ENCODE results near the gene COPB1. TPM values are rescaled to one million over a fixed set of nuclear protein-coding genes. Genes with fewer than 3 reads are reported as not detected.

The COPB1 gene
- total and polyA plus RNA-seq, 9 of the 15 experiments (the other 6 are each of a cell fraction or from before 2014, with no cell fraction given): 64.7 to 188 (median 91.6) TPM

DNA sequence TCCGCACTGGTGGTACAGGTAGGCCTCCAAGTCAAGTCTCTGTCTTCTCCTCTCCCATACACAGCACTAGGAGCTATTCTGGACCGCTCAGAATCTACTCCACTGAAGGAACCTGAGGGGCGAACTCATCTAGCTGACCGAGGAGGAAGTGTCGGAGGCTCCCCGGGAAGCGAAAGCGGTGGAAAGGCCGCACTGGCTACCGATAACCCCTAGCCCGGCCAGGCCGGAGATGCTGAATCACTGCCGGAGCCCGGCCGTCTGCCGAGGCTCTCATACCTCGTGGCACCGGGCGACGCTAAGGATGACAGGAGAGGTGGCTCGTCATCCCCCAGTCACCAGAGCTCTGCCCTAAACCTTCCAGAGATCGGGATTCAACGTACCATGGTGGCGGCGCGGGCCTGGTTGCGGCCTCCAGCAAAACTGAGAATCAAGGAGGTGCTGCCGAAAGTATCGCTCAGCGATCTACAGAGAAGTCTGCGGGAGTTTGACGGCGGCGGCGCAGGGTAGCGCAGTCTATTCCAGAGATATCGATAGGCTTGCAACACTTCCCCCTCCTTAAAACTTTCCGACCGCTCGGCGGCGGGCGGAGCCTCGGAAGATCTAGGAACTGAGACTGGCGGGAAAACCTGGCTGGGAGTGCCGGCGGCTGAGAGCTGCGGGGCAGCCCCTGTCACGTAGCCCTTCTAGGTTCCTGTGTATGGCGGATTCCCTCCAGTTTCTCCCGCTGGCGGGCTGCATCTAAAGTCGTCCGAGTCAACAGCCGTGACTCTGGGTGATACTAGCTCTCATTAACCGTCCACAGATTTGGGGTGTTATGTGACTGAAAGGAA is 20.5 kb upstream of the COPB1 start, which contains the start of gene PSMA1 (continued):
- TF ChIP-seq MAFF (IDR thresholded peaks at IDR 0.05; ENCODE audit: low read length): peak; percentile 7
- TF ChIP-seq, protein P1, sequence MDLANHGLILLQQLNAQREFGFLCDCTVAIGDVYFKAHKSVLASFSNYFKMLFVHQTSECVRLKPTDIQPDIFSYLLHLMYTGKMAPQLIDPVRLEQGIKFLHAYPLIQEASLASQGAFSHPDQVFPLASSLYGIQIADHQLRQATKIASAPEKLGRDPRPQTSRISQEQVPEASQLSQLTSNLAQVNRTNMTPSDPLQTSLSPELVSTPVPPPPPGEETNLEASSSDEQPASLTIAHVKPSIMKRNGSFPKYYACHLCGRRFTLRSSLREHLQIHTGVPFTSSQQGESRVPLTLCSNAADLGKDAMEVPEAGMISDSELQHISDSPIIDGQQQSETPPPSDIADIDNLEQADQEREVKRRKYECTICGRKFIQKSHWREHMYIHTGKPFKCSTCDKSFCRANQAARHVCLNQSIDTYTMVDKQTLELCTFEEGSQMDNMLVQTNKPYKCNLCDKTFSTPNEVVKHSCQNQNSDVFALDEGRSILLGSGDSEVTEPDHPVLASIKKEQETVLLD (IDR thresholded peaks at IDR 0.05): peak; percentile 95
- TF ChIP-seq ZNF184 (CRISPR knock-in tag; IDR thresholded peaks at IDR 0.05): no peak
- no peak; a peak in 1 of 4 replicates for TF ChIP-seq KDM1A (IDR thresholded peaks at IDR 0.05)
- TF ChIP-seq GATA2 (CRISPR knock-in tag; IDR thresholded peaks at IDR 0.05): peak; percentile 89
- no peak for TF ChIP-seq TAL1 (IDR thresholded peaks at IDR 0.05)
- TF ChIP-seq IRF2 (CRISPR knock-in tag; IDR thresholded peaks at IDR 0.05): no peak
- no peak for TF ChIP-seq YBX1 (IDR thresholded peaks at IDR 0.05)
- TF ChIP-seq CBFB (CRISPR knock-in tag; IDR thresholded peaks at IDR 0.05): peak; percentile 24
- TF ChIP-seq RUNX1 (IDR thresholded peaks at IDR 0.05; ENCODE audit: low read depth): 0 out of 2 replicates have a peak, but pooled peaks have one; percentile 27
- TF ChIP-seq PTRF (tag; IDR thresholded peaks at IDR 0.05): no peak
- TF ChIP-seq, protein P2, sequence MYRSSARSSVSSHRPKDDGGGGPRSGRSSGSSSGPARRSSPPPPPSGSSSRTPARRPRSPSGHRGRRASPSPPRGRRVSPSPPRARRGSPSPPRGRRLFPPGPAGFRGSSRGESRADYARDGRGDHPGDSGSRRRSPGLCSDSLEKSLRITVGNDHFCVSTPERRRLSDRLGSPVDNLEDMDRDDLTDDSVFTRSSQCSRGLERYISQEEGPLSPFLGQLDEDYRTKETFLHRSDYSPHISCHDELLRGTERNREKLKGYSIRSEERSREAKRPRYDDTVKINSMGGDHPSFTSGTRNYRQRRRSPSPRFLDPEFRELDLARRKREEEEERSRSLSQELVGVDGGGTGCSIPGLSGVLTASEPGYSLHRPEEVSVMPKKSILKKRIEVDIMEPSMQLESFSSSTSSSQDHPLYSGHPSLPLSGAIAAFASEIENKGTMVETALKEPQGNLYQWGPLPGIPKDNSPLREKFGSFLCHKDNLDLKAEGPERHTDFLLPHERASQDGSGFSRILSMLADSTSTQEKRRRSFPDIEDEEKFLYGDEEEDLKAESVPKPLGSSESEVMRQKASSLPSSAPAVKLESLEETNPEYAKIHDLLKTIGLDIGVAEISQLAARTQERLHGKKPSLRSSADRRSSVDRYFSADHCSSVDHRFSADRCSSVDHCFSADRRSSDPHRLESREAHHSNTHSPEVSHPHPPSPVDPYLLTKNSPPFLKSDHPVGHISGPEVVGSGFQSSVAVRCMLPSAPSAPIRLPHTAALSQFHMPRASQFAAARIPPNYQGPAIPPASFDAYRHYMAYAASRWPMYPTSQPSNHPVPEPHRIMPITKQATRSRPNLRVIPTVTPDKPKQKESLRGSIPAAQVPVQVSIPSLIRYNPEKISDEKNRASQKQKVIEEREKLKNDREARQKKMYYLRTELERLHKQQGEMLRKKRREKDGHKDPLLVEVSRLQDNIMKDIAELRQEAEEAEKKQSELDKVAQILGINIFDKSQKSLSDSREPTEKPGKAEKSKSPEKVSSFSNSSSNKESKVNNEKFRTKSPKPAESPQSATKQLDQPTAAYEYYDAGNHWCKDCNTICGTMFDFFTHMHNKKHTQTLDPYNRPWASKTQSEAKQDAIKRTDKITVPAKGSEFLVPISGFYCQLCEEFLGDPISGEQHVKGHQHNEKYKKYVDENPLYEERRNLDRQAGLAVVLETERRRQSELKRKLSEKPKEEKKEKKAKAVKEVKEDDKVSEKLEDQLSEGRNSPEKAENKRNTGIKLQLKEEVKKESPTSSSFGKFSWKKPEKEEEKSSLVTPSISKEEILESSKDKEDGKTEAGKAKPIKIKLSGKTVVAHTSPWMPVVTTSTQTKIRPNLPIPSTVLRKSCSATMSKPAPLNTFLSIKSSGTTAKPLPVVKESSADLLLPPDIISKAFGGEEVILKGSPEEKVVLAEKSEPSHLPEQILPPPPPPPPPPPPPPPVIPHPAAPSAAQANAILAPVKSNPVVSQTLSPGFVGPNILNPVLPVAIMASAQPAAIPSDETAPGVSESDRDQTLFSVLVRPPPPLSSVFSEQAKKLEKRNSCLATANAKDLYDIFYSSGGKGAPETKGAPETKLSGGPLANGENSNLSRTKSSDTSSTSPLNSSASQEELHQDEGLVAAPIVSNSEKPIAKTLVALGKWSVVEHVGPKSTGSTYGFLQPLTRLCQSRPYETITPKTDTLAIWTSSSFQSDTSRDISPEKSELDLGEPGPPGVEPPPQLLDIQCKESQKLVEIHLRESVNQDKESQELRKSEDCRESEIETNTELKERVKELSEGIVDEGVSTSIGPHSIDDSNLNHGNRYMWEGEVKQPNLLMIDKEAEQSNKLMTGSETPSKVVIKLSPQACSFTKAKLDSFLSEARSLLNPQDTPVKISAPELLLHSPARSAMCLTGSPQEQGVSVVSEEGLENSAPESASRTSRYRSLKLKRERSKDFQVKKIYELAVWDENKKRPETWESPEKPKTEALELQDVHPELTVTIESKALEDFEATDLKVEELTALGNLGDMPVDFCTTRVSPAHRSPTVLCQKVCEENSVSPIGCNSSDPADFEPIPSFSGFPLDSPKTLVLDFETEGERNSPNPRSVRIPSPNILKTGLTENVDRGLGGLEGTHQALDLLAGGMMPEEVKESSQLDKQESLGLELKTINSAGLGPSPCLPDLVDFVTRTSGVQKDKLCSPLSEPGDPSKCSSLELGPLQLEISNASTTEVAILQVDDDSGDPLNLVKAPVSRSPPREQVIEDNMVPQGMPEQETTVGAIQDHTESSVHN (IDR thresholded peaks at IDR 0.05; ENCODE audit: borderline replicate concordance in 1 of 2, low read depth in 1 of 2): peak in 1 of 2 experiments; percentile 72; a peak in 2 of 4 replicates
- TF ChIP-seq POLR3G (IDR thresholded peaks at IDR 0.05; ENCODE audit: extremely low read depth, insufficient read length, insufficient replicate concordance): no peak
- TF ChIP-seq, protein P3, sequence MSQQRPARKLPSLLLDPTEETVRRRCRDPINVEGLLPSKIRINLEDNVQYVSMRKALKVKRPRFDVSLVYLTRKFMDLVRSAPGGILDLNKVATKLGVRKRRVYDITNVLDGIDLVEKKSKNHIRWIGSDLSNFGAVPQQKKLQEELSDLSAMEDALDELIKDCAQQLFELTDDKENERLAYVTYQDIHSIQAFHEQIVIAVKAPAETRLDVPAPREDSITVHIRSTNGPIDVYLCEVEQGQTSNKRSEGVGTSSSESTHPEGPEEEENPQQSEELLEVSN (IDR thresholded peaks at IDR 0.05; ENCODE audit: borderline replicate concordance in 1 of 2, extremely low read depth in 1 of 2, insufficient read depth in 1 of 2, insufficient read length in 1 of 2, low read depth in 1 of 2, low read length in 1 of 2, poor library complexity in 1 of 2, severe bottlenecking in 1 of 2): peak; percentile 80 to 90
- no peak for TF ChIP-seq ZNF146 (CRISPR knock-in tag; IDR thresholded peaks at IDR 0.05; ENCODE audit: unreplicated experiment)
- 0 out of 2 replicates have a peak, but pooled peaks have one; percentile 36 for TF ChIP-seq PRMT5 (CRISPR knock-in tag; IDR thresholded peaks at IDR 0.05)
- no peak for TF ChIP-seq ZC3H4 (CRISPR knock-in tag; IDR thresholded peaks at IDR 0.05; ENCODE audit: borderline replicate concordance)

Measured in K562 (cell line).